Measurements from ENCODE around the gene TTC39C. TPM values are rescaled to one million over a fixed set of nuclear protein-coding genes. Genes with fewer than 3 reads are reported as not detected.

TTC39C gene
- total and polyA plus RNA-seq, 2 experiments from 2014 or later, result 23.9 to 41.6 TPM

- Histone ChIP-seq H2AFZ (no peak overlapping the region), H3K27ac (no peak overlapping the region), H3K36me3 (replicated peaks; ENCODE audit: insufficient read depth, low read depth) (peaks cover 3% of the 10 kb centered on the region), H3K27me3 (no peaks in the 10 kb centered on the region), H3K4me3 (no peak overlapping the region), H4K20me1 (ENCODE audit: insufficient read depth, poor library complexity, severe bottlenecking) (no peaks in the 10 kb centered on the region), H3K4me2 (peak overlapping the region; percentile 60), H3K9me3 (ENCODE audit: low read depth) (no peaks in the 10 kb centered on the region), H3K4me1 (ENCODE audit: insufficient read depth) (peaks cover 3% of the 10 kb centered on the region), H3K9me2 (replicated peaks; ENCODE audit: insufficient read depth) (no peaks in the 10 kb centered on the region), H3K79me2 (peaks cover 4% of the 10 kb centered on the region)
- WGBS (ENCODE audit: low lambda C conversion rate, missing lambda C conversion rate), result 63% methylated on average over 7 of the region's 7 CpGs
- TF ChIP-seq CTCF (IDR thresholded peaks at IDR 0.05; ENCODE audit: poor library complexity), result no peak
- no peak for DNase-seq (ENCODE audit: low spot score)
Observed at GRCh38 chr18:24068945-24069693, 54.6 kb downstream of the TTC39C start.

- H3K9me2 ChIP-seq (replicated peaks; ENCODE audit: insufficient read depth), result no peaks in the 10 kb centered on the region
- H3K4me1 ChIP-seq (ENCODE audit: insufficient read depth), result peaks cover 5% of the 10 kb centered on the region
- H3K36me3 ChIP-seq (replicated peaks; ENCODE audit: insufficient read depth, low read depth), result no peaks in the 10 kb centered on the region
- no peaks in the 10 kb centered on the region for H3K27me3 ChIP-seq
- 56% methylated on average over 9 of the region's 9 CpGs for WGBS (ENCODE audit: low lambda C conversion rate, missing lambda C conversion rate)
- no peaks in the 10 kb centered on the region for H3K9me3 ChIP-seq (ENCODE audit: low read depth)
- H2AFZ ChIP-seq, result no peak overlapping the region
- no peak overlapping the region for H3K4me2 ChIP-seq
- H3K79me2 ChIP-seq, result no peaks in the 10 kb centered on the region
- TF ChIP-seq EZH2 (IDR thresholded peaks at IDR 0.05; ENCODE audit: borderline replicate concordance) (no peak), CTCF (IDR thresholded peaks at IDR 0.05; ENCODE audit: poor library complexity) (no peak), EZH2phosphoT487 (IDR thresholded peaks at IDR 0.05; ENCODE audit: low read depth, severe bottlenecking, unreplicated experiment) (no peak)
- no peak for DNase-seq (ENCODE audit: low spot score)
- no peak overlapping the region for H3K4me3 ChIP-seq
- no peak overlapping the region for H3K27ac ChIP-seq
- no peaks in the 10 kb centered on the region for H4K20me1 ChIP-seq (ENCODE audit: insufficient read depth, poor library complexity, severe bottlenecking)
Observed at GRCh38 chr18:24071029-24071428, 56.5 kb downstream of the TTC39C start.

GRCh38 chr18:24071779-24072178 is 57.2 kb downstream of the TTC39C start:
- Histone ChIP-seq H3K36me3 (replicated peaks; ENCODE audit: insufficient read depth, low read depth) (no peaks in the 10 kb centered on the region), H3K4me2 (no peak overlapping the region)
- TF ChIP-seq CTCF (IDR thresholded peaks at IDR 0.05; ENCODE audit: poor library complexity) (no peak), EZH2phosphoT487 (IDR thresholded peaks at IDR 0.05; ENCODE audit: low read depth, severe bottlenecking, unreplicated experiment) (no peak), EZH2 (IDR thresholded peaks at IDR 0.05; ENCODE audit: borderline replicate concordance) (no peak)

More at GRCh38 chr18:24071779-24072178, 57.2 kb downstream of the TTC39C start:
- Histone ChIP-seq H3K9me2 (replicated peaks; ENCODE audit: insufficient read depth) (no peaks in the 10 kb centered on the region), H3K4me3 (no peak overlapping the region), H3K9me3 (ENCODE audit: low read depth) (no peaks in the 10 kb centered on the region), H3K27ac (no peak overlapping the region), H2AFZ (no peak overlapping the region), H3K79me2 (no peaks in the 10 kb centered on the region), H3K27me3 (no peaks in the 10 kb centered on the region), H3K4me1 (ENCODE audit: insufficient read depth) (peaks cover 5% of the 10 kb centered on the region), H4K20me1 (ENCODE audit: insufficient read depth, poor library complexity, severe bottlenecking) (no peaks in the 10 kb centered on the region)
- no peak for DNase-seq (ENCODE audit: low spot score)
